GM18507 (cell line): ENCODE results near the gene PDCD7.
"Not testable (repeated sequence)": the region's sequence is repeated elsewhere in the genome, so short reads cannot be mapped to it uniquely, and the experiment has no call there.

Source experiments
- DNase-seq: peaks from one replicate; pipeline ENCODE4 v3.0.0; 2011; ENCODE audit warnings: low read depth; ENCODE audit not compliant: insufficient read length; ENCODE audit errors: extremely low spot score
- FAIRE-seq: peaks from 2 replicates; lab custom pipeline; 2011; peaks lifted over from hg19 to GRCh38; lab: Jason Lieb, UNC

PDCD7 gene

DNA sequence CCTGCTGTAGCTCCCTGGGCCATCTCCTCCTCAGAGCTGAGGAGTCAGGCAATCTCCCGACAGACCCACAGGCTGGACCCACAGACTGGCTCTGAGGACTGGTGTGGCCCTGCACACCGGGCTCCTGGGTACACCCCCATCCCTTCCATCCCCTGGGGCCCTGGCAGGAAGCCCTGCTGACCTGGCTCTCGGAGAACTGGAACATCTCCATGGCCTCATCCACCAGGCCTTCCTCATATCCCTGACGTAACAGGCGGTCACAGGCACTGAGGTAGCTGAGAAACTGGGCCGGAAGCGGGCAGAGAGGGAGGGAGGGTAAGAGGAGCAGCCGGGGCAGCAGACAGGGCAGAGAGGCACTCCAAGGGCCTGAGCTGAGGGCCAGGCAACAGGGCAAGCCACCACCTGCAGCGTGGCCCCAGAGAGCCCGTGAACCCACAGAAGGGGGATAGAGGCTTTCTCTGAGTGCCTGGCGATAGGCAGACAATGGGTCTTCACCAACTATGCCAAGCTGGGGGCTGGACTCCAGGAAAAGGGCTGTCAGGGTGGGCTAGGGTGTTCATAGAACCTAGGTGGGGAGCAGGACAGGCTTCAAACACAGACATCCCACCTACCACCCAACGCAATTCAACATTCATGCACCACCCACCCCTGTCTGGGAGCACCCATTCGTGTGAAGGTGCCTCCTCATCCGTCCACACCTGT is 39.2 kb downstream of the PDCD7 start:
- DNase-seq (no peak), FAIRE-seq (no peak)

DNA sequence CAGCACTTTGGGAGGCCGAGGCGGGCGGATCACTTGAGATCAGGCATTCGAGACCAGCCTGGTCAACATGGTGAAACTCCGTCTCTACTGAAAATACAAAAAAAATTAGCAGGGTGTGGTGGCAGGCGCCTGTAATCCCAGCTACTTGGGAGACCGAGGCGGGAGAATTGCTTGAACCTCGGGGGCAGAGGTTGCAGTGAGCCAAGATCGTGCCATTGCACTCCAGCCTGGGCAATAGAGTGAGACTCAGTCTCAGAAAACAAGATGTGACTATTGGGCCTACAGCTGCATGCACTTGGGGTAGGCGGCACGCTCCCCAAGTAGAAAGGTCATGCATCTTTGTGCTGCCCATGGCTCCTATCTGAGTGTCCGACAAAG is 39.8 kb downstream of the PDCD7 start:
- DNase-seq, FAIRE-seq: not testable (repeated sequence)

- FAIRE-seq (no peak), DNase-seq (no peak)
Observed at GRCh38 chr15:65092911-65093792, 40.5 kb downstream of the PDCD7 start.

- no peak for DNase-seq
- FAIRE-seq, result no peak
Observed at GRCh38 chr15:65091946-65092770, 41.5 kb downstream of the PDCD7 start.

DNA sequence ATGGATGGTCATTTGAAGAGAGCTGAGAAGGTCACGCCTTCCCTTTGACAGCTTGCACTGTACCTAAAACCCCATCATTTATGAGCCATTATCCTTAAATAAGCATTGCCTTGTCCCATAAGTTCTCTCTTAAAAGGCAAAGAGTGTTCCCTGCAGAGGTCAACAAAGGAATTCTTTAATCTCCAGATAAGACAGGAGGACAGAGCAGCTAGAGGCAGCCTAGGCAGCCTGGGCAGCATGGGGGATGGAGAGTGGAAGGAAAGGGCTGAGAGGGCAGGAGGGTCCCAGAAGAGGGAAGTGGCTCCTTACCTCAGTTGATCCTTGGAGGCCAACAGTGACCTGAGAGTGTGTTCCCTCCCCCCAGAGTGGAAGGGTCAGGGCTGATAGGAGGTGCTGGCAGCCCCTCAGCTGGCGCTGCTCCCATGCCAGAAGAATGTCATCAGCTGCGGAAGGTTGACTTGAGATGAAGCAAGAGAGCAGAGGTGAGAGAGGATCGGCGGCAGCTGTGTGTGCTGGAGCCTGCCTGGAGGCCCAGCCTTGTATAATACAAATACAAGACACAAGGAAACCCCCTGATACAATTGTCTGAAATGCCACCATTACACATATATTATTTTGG is 44.3 kb downstream of the PDCD7 start:
- DNase-seq (no peak), FAIRE-seq (no peak)

DNA sequence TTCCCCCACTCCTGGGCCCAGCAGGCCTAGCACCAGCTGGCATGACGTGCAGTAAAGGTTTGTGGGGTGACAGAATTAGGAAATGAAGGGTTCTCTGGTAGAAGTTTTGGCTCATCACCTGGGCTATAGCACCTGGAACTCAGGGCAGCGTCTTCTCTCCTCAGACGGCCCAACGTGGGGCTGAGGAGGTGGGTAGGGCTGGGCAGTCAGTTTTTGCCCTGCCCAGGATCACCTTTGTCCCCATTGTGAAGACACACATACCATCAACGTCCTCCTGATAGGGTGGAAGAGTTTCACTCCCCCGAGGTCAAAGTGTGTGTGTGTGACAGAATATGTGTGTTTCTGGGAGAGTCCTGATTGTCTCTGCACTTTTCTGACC is 45.0 kb downstream of the PDCD7 start:
- FAIRE-seq (no peak), DNase-seq (no peak)

- DNase-seq, result no peak
- FAIRE-seq, result no peak
Observed at GRCh38 chr15:65087873-65088642, 45.5 kb downstream of the PDCD7 start.

GRCh38 chr15:65087411-65087810 is 46.2 kb downstream of the PDCD7 start:
- DNase-seq (no peak), FAIRE-seq (no peak)

DNA sequence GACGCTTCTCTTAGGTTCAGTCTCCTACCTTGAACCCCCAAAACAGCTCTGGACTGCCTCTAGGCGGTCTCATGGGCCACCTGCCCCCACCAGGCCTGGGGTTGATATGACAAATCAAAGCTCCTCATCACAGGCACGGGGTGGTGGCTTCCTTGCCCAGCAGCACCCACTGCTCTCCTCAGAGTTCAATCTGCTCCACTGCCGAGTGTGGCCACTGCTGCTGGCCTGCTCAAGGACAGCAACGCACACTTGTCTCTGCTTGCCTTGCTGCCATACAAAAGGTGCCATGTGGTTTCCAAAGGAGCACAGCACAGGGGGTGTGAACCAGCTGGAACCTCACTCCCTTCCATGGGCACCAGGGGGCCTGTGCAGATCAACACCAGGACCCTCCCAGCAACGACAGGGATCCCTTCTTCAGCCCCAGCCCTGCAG is 46.9 kb downstream of the PDCD7 start:
- DNase-seq, result no peak
- FAIRE-seq, result no peak

GRCh38 chr15:65085990-65086679 is 47.5 kb downstream of the PDCD7 start:
- DNase-seq (no peak), FAIRE-seq (no peak)

DNA sequence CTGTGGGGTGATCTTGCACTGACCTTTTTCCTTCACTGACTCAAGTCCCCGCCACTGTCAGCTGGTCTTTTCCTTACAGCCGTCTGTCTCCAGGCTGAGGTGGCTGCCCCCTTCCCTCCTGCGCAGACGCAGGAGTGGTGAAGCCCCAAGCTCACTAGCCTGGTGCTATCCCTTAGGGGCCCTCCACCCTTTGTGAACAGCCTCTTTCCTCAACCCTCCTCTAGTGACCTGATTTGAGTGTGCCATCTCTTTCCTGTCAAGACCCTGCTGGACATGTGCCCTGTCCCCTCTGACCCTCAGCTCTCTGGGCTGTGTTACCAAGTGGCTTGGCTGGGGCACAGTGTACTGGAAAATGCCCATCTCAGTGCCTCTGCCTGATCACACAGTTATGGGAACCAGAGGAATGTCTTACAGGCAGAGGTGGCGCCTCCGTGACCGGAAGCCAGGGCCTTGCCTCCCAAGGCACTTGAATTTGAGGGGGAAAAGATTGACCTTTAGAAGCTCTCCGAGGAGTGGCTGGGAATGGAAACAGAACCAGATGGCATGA is 48.3 kb downstream of the PDCD7 start:
- DNase-seq (no peak), FAIRE-seq (no peak)

DNA sequence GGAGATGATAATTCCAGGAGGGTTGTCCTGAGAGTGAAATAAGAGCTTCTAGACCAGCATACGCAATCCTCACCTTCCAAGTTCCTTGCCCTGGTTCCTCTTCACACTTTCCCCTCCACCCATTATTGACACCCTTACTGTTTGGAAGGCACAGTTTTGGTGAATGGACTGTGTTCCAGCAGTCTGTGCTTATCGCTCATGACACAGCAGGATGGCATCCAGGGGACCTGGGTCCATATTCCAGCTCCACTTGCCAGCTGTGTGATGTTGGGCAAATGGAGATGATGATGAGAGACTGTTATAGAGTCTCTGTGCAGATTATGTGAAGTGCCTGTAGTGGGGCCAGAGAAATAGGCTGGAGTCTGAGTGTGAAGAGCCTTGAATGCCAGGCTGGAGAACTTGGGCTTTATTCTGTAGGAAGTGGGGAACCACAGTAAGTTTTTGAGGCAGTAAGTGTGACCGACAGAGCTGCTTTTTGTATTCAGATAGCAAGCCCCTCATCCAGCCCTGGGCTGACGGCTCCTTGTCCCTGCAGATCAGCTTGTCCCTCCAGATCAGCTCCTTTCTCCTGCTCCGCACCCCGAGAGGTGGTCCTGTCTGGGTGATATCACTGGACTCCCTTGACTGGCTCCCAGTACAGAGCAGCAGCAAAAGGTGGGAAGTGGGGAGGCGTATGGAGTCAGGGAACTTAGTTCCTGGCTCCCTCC is 49.0 kb downstream of the PDCD7 start:
- no peak for DNase-seq
- FAIRE-seq, result no peak

GRCh38 chr15:65083262-65083701 is 50.3 kb downstream of the PDCD7 start:
- FAIRE-seq (no peak), DNase-seq (no peak)

- DNase-seq, result no peak
- no peak for FAIRE-seq
Observed at GRCh38 chr15:65082303-65082953, 51.2 kb downstream of the PDCD7 start.

DNA sequence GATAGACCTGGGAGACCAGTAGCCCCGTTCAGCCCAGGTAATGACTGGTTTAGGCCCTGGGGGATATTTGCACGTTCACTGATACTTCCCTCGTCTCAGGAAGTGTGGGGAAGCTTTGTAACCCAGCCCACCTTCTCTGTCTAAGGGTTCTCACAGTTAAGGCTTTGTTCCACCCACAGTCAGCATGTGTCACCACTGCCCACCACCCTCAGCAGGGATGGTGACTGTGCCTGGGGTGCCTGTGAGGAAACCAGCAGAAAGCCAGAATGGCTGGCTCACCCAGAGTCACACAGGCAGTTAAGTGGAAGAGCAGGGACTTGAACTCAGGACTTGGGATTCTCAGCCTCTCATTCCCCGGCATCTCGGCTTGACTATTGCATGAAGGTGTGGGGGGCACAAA is 51.9 kb downstream of the PDCD7 start:
- no peak for FAIRE-seq
- DNase-seq, result no peak

- DNase-seq, result no peak
- FAIRE-seq, result no peak
Observed at GRCh38 chr15:65081270-65081669, 52.3 kb downstream of the PDCD7 start.

GRCh38 chr15:65079580-65079979 is 54.0 kb downstream of the PDCD7 start:
- FAIRE-seq (no peak), DNase-seq (no peak)
